ENCODE measurements around the gene MEF2A.
"Not testable (repeated sequence)": the region's sequence is repeated elsewhere in the genome, so short reads cannot be mapped to it uniquely, and the experiment has no call there.

DNA sequence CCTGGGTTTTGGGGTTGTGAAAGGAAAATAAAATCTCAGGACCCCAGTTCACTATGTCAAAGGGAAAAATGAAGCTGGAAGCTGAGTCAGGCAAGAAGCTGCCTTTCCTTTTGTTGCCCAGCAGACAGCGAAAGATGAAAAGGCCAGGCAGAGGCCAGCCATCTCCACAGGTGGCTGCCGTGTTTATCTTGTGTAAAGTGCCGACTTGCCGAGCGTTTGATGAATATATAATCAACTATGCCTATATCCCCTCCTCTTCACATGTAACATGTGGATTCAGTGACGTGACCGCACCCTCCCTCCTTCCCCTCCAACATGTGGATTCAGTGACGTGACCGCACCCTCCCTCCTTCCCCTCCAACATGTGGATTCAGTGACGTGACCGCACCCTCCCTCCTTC lies 184.5 kb downstream of the MEF2A start:
- TF ChIP-seq, protein P1, sequence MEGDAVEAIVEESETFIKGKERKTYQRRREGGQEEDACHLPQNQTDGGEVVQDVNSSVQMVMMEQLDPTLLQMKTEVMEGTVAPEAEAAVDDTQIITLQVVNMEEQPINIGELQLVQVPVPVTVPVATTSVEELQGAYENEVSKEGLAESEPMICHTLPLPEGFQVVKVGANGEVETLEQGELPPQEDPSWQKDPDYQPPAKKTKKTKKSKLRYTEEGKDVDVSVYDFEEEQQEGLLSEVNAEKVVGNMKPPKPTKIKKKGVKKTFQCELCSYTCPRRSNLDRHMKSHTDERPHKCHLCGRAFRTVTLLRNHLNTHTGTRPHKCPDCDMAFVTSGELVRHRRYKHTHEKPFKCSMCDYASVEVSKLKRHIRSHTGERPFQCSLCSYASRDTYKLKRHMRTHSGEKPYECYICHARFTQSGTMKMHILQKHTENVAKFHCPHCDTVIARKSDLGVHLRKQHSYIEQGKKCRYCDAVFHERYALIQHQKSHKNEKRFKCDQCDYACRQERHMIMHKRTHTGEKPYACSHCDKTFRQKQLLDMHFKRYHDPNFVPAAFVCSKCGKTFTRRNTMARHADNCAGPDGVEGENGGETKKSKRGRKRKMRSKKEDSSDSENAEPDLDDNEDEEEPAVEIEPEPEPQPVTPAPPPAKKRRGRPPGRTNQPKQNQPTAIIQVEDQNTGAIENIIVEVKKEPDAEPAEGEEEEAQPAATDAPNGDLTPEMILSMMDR (IDR thresholded peaks at IDR 0.05) = not testable (repeated sequence)
- TF ChIP-seq POLR2A (IDR thresholded peaks at IDR 0.05) = not testable (repeated sequence)

Data from lower leg skin (tissue), 3 donors.